HL-60 (cell line): ENCODE results near the gene INSL3.

Experiments
- CTCF ChIP-seq: IDR thresholded peaks from one replicate; pipeline ENCODE4 v1.5.1; 2011; ENCODE audit warnings: low read length, control low read depth, inconsistent platforms; ENCODE audit not compliant: insufficient read depth
- REST ChIP-seq: IDR thresholded peaks from 2 replicates; pipeline ENCODE4 v1.6.1; 2012; ENCODE audit warnings: low read depth; ENCODE audit not compliant: insufficient replicate concordance

GRCh38 chr19:17788632-17789031, 32.7 kb downstream of the INSL3 start:
- TF ChIP-seq REST (no peak), CTCF (no peak)
